GM19467 (cell line): ENCODE results near the gene LGALS8.

Experiments used
- ATAC-seq: cut with Tn5 transposase; IDR thresholded peaks from one replicate; pipeline ENCODE4 v1.9.1; 2021; ENCODE audit warnings: mild to moderate bottlenecking, moderate library complexity; ENCODE audit not compliant: unreplicated experiment

Gene LGALS8

GRCh38 chr1:236508593-236509027 is 15.2 kb upstream of the LGALS8 start:
- ATAC-seq, result no peak

GRCh38 chr1:236509203-236509602 is 14.6 kb upstream of the LGALS8 start:
- ATAC-seq, result no peak

GRCh38 chr1:236509647-236510401 is 14.0 kb upstream of the LGALS8 start:
- ATAC-seq, result no peak

- ATAC-seq, result no peak
Observed at GRCh38 chr1:236511735-236512418, 11.9 kb upstream of the LGALS8 start.

GRCh38 chr1:236514703-236515442 is 8.9 kb upstream of the LGALS8 start:
- ATAC-seq, result no peak

- ATAC-seq, result no peak
Observed at GRCh38 chr1:236515443-236515958, 8.3 kb upstream of the LGALS8 start.

GRCh38 chr1:236516929-236517704 is 6.7 kb upstream of the LGALS8 start:
- ATAC-seq, result no peak

GRCh38 chr1:236518322-236518721 is 5.5 kb upstream of the LGALS8 start:
- ATAC-seq, result no peak

- no peak for ATAC-seq
Observed at GRCh38 chr1:236520445-236521005, 3.3 kb upstream of the LGALS8 start.

- ATAC-seq, result no peak
Observed at GRCh38 chr1:236522937-236523703, 662 bp upstream of the LGALS8 start.

GRCh38 chr1:236524142-236524894 is 536 bp downstream of the LGALS8 start:
- peak; percentile 88 for ATAC-seq

GRCh38 chr1:236524895-236525184 is 1.1 kb downstream of the LGALS8 start:
- no peak for ATAC-seq

- no peak for ATAC-seq
Observed at GRCh38 chr1:236526079-236526478, 2.3 kb downstream of the LGALS8 start.

GRCh38 chr1:236530286-236530685 is 6.5 kb downstream of the LGALS8 start:
- no peak for ATAC-seq

- ATAC-seq, result no peak
Observed at GRCh38 chr1:236530959-236531358, 7.2 kb downstream of the LGALS8 start.

GRCh38 chr1:236532850-236533249 is 9.1 kb downstream of the LGALS8 start:
- ATAC-seq, result no peak

GRCh38 chr1:236534151-236534651 is 10.4 kb downstream of the LGALS8 start:
- ATAC-seq, result no peak

- ATAC-seq, result no peak
Observed at GRCh38 chr1:236535190-236535589, 11.4 kb downstream of the LGALS8 start.

GRCh38 chr1:236535662-236536161 is 11.9 kb downstream of the LGALS8 start:
- ATAC-seq, result no peak
